Measurements from ENCODE around the gene PSME1. TPM values are rescaled to one million over a fixed set of nuclear protein-coding genes. Genes with fewer than 3 reads are reported as not detected.

Gene PSME1
- total RNA-seq, 2 experiments from 2014 or later = 334 to 335 TPM

DNA sequence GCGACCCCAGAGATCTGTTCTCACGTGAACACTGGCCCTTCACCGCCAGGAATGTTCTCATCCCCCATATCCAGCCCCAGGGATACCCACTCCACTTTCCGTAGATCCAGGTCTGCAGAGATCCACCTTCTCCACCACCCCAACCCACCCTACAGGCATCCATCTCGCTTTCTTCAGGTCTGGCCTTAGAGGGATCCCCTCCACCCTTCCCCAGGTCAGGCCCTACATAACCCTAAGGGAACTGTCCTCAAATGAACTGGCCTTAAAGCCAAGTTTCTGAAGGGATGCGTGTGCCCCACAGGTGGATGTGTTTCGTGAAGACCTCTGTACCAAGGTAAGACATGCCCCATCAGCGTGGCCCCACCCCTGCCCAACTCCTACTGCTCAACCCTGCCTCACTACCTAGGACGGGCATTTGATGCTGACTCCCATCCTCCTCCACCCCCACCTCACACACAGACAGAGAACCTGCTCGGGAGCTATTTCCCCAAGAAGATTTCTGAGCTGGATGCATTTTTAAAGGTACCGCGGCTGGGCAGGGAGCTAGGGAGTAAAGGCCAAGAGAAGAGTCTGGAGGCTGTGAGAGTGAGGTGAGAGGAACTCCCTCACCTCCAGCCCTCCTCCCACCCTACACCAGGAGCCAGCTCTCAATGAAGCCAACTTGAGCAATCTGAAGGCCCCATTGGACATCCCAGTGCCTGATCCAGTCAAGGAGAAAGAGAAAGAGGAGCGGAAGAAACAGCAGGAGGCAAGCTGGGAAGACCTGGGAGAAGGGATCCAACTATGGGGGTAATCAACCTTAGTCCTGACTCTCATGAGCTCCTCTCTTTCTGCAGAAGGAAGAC, 912 bp downstream of the PSME1 start:
- ChIA-PET POLR2A (interaction anchor here (0.5 to 4.1 kb wide), 6 partner anchors 10 to 77 kb away, joined by 3 to 34 read pairs (median 12); partner anchors contain the start of genes CHMP4A, DCAF11, IRF9 and NRL), CTCF (interaction anchor here (0.7 to 4.7 kb wide), 8 partner anchors 9 to 44 kb away, joined by 3 to 34 read pairs (median 6); partner anchors contain the start of genes IRF9 and RNF31)

DNA sequence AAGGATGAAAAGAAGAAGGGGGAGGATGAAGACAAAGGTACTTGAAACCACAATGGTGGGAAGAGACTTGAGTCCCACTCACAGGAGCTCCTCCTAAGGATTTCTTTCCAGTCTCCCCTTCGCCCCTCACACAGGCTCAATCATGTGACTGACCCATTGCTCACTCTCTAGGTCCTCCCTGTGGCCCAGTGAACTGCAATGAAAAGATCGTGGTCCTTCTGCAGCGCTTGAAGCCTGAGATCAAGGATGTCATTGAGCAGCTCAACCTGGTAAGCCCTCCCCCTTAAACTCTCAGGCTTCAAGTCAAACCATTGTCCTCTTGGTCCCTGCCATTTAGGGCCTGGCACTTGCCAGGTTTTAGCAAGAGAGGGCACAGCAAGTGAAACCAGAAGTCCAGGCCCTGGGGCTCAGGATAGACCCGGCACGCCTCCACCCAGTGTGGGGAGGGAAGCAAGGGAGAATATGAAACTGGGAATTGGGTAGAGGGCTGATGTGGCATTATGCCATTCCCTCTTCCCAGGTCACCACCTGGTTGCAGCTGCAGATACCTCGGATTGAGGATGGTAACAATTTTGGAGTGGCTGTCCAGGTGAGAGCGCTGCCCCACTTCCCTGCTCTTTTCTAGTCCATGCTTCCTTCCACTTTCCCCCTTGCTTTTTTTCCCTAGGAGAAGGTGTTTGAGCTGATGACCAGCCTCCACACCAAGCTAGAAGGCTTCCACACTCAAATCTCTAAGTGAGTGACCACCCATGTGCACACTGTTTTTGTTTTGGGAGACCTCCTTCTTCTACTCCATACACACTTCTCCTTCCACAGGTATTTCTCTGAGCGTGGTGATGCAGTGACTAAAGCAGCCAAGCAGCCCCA, 1.8 kb downstream of the PSME1 start:
- POLR2A ChIA-PET = interaction anchor here (0.7 to 4.1 kb wide), 3 partner anchors 9 to 76 kb away, joined by 3 to 34 read pairs (median 24); partner anchors contain the start of genes CHMP4A, DCAF11, NRL and PSME2
- CTCF ChIA-PET = interaction anchor here (1.2 to 4.7 kb wide), 4 partner anchors 10 to 29 kb away, joined by 3 to 34 read pairs (median 6); partner anchors contain the start of genes IRF9 and RNF31

DNA sequence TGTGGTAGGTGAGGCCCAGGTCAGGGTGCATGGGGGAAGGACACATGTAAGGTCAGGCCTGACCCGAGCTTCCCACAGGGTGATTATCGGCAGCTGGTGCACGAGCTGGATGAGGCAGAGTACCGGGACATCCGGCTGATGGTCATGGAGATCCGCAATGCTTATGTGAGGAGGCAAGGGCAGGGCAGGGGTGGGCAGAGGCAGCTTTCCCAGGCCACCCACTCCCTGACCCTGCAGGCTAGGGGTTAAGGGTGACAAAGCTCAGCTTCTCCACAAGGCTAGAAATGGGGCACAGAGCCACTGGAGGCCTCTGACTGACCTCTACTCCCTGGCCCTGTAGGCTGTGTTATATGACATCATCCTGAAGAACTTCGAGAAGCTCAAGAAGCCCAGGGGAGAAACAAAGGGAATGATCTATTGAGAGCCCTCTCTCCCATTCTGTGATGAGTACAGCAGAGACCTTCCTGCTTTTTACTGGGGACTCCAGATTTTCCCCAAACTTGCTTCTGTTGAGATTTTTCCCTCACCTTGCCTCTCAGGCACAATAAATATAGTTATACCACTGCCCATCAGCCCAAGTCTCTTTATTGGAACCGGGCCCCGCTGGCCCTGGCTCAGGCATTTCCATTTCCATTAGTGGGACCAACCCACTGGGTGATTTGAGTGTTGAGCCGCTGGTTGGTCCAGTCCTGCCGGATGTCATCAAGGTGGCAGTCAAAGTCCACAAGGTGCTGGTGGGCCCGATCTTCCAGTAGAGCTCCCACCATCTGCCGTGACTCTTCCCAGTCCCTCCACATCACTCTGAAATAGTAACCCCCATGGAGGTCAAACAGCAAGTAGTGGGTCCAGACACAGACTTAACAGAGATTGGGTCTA, 2.6 kb downstream of the PSME1 start:
- POLR2A ChIA-PET = interaction anchor here (4.1 kb wide), 1 partner anchor 8 kb away, joined by 34 read pairs; the partner anchor contains the start of genes PSME2 and RNF31
- CTCF ChIA-PET = interaction anchor here (1.2 to 4.7 kb wide), 2 partner anchors 23 to 30 kb away, joined by 3 to 34 read pairs; partner anchors contain the start of gene IRF9

GRCh38 chr14:24139272-24139934, 3.4 kb downstream of the PSME1 start:
- ChIA-PET POLR2A (no interaction called here), CTCF (interaction anchor here (4.7 kb wide), 1 partner anchor 22 kb away, joined by 34 read pairs; the partner anchor contains the start of gene IRF9)

GRCh38 chr14:24141097-24141880, 5.3 kb downstream of the PSME1 start, which contains the start of gene EMC9:
Gene EMC9, minus strand, starts transcription at chr14:24141591. Its CDS starts 287 bp downstream, at chr14:24141304.
- ChIA-PET POLR2A (interaction anchor here (1.0 to 1.7 kb wide), 5 partner anchors 9 to 102 kb away, joined by 3 to 8 read pairs (median 4); partner anchors contain the start of genes DCAF11, IRF9, NRL and TINF2), CTCF (interaction anchor here (0.6 to 1.6 kb wide), 4 partner anchors 20 to 50 kb away, joined by 3 to 5 read pairs (median 5); partner anchors contain the start of genes DCAF11 and IRF9)

- POLR2A ChIA-PET = no interaction called here
Measured at GRCh38 chr14:24143511-24143910, 7.5 kb downstream of the PSME1 start.

GRCh38 chr14:24144451-24144850, 8.5 kb downstream of the PSME1 start:
- CTCF ChIA-PET = interaction anchor here (1.4 kb wide), 1 partner anchor 17 kb away, joined by 6 read pairs; the partner anchor contains the start of gene IRF9
- POLR2A ChIA-PET = no interaction called here

More at GRCh38 chr14:24143511-24143910, 7.5 kb downstream of the PSME1 start:
- CTCF ChIA-PET = interaction anchor here (1.4 kb wide), 1 partner anchor 18 kb away, joined by 6 read pairs; the partner anchor contains the start of gene IRF9

- ChIA-PET CTCF (interaction anchor here (1.2 to 1.6 kb wide), 3 partner anchors 9 to 30 kb away, joined by 6 to 8 read pairs (median 6); partner anchors contain the start of genes DCAF11, IRF9, NRL and PSME1), POLR2A (interaction anchor here (2.4 to 3.8 kb wide), 3 partner anchors 8 to 31 kb away, joined by 16 to 34 read pairs (median 18); partner anchors contain the start of genes DCAF11, IRF9, NRL and PSME1)
Measured at GRCh38 chr14:24145219-24145618, 9.2 kb downstream of the PSME1 start.

DNA sequence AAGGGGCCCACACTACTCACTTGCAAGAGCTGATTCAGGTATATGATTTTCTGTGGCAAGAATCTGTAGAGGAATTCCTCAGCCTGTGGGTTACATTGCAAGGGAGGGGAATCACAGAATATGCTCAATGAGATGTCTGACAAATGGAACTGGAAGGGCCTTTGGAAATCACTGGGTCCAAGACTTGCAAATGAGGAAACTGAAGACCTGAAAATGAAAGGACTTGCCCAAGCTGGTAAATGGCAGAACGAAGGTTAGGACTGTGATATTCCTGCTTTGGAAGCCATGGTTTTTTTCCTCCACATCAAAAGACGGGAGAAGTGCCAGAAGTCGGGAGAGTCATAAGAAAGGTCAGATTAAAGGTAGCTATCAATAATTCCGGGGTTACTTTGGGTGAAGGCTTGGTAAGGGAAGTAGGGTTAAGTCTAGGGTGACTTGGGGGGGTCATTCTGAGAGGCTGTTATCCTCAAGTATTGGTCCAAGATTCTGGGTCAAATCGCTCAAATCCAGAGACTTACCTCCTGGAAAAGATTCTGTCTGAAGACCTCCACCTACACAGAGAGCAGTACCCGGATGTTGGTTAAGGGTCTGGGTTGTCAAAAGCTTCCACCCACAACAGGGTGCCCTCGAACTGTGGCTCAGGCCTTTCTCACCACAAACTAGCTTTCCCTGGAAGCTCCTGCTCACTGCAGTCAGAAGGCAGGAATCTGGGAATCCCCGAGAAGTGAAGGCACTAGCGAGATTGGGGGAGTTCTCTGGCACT, 9.9 kb downstream of the PSME1 start:
- POLR2A ChIA-PET = interaction anchor here (1.1 to 3.8 kb wide), 5 partner anchors 9 to 51 kb away, joined by 4 to 34 read pairs (median 16); partner anchors contain the start of genes DCAF11, IRF9, NRL and PCK2
- CTCF ChIA-PET = interaction anchor here (1.2 to 2.6 kb wide), 5 partner anchors 9 to 37 kb away, joined by 3 to 8 read pairs (median 6); partner anchors contain the start of genes DCAF11, IRF9, NRL and PSME1

GRCh38 chr14:24146453-24146977, 10.5 kb downstream of the PSME1 start, which contains the start of gene PSME2:
Gene PSME2, minus strand, starts transcription at chr14:24146610. Its CDS starts 29 bp downstream, at chr14:24146581.
- ChIA-PET POLR2A (interaction anchor here (0.9 to 3.8 kb wide), 8 partner anchors 10 to 52 kb away, joined by 3 to 34 read pairs (median 7); partner anchors contain the start of genes DCAF11, IRF9, NRL and PCK2), CTCF (interaction anchor here (1.2 to 2.7 kb wide), 6 partner anchors 9 to 38 kb away, joined by 3 to 24 read pairs (median 7); partner anchors contain the start of genes DCAF11, IRF9, NRL and PSME1)

GRCh38 chr14:24146978-24147760, 11.2 kb downstream of the PSME1 start, which contains the start of gene RNF31:
Gene RNF31, plus strand, starts transcription at chr14:24147498. Its CDS starts 201 bp downstream, at chr14:24147699.
- ChIA-PET CTCF (interaction anchor here (0.9 to 2.7 kb wide), 6 partner anchors 8 to 57 kb away, joined by 3 to 24 read pairs (median 7); partner anchors contain the start of genes DCAF11, IRF9, NRL and PSME1), POLR2A (interaction anchor here (0.5 to 3.8 kb wide), 9 partner anchors 10 to 53 kb away, joined by 3 to 34 read pairs (median 4); partner anchors contain the start of genes DCAF11, IRF9, NRL and PCK2)

- CTCF ChIA-PET = interaction anchor here (0.9 to 2.7 kb wide), 5 partner anchors 11 to 57 kb away, joined by 3 to 24 read pairs (median 7); partner anchors contain the start of genes DCAF11, IRF9, NRL and PSME1
- POLR2A ChIA-PET = interaction anchor here (0.5 to 3.8 kb wide), 5 partner anchors 11 to 47 kb away, joined by 3 to 34 read pairs (median 16); partner anchors contain the start of genes DCAF11, IRF9, NRL and PSME1
Measured at GRCh38 chr14:24147761-24148428, 11.9 kb downstream of the PSME1 start.

Data from activated CD8-positive, alpha-beta memory T cell treated with anti-CD3 and anti-CD28 coated beads for 36 hours (primary cell).